GDM1 (cell line): ENCODE results near the gene ABHD2.
A peak's percentile ranks its signal among the peaks of the same experiment; 100 is the strongest.
"Not testable (repeated sequence)": the region's sequence is repeated elsewhere in the genome, so short reads cannot be mapped to it uniquely, and the experiment has no call there.

Experiments
- DNase-seq: peaks from one replicate; lab custom pipeline; 2025; lab: John Stamatoyannopoulos, UW

The ABHD2 gene, protein sequence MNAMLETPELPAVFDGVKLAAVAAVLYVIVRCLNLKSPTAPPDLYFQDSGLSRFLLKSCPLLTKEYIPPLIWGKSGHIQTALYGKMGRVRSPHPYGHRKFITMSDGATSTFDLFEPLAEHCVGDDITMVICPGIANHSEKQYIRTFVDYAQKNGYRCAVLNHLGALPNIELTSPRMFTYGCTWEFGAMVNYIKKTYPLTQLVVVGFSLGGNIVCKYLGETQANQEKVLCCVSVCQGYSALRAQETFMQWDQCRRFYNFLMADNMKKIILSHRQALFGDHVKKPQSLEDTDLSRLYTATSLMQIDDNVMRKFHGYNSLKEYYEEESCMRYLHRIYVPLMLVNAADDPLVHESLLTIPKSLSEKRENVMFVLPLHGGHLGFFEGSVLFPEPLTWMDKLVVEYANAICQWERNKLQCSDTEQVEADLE

DNA sequence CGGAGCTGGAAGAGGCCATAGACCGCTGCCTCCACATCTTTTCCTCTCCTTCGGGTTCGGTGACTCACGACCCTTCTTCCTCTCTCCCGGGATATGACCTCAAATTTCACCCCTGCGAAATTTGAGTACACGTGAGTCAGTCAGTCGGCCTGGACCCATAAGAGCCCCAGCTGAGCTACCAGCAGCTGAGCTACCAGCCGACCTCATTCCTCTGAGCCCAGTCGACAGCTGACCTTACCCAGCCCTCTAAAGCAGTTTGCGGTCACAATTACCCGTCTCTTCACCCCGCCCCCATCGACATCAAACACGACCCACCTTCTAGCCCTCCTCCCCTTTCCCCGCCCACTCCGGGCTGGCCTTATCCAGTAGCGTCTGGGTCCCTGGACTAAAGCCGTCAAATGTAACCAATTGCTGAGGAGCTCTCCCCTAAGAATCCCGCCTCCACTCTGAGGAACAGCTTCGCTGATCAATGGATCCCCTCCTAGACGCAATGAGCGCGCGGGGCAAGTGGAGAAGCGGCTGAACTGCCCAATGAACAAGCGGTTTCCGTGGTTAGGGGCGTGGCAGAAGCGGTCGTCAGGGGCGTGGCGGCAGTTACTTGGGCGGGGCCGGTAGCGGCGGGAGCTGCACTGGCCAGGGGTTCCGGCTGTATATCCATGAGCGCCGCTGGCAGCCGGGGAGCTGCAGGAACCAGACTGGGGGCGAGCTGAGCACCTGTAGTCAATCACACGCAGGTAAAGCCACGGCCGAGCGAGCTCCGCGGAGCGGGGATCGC is at the start of gene ABHD2:
ABHD2 (plus strand) TSS at position 627 of the 775 bp plus-strand sequence. CDS start 27,872 bp downstream, outside the sequence.
- peak; percentile 100 for DNase-seq

DNA sequence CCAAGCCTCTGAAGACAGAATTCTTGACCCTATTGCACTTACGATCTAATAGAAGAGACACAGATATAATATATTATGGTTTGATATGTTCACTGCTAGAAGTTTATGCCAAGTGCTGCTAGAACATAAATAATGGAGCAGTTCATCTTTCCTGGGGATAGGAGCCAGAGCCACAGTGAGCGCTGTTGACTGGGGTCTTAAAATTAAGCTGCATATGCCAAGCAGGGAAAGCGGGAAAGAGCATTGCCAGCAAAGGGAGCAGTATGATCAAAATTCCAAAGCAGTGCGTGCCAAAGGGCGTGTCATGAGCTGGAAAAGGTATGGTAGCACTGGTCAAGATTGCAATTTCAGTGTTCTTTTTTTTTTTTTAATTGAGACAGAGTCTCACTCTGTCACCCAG is 49.1 kb upstream of the ABHD2 start:
- DNase-seq: no peak

DNA sequence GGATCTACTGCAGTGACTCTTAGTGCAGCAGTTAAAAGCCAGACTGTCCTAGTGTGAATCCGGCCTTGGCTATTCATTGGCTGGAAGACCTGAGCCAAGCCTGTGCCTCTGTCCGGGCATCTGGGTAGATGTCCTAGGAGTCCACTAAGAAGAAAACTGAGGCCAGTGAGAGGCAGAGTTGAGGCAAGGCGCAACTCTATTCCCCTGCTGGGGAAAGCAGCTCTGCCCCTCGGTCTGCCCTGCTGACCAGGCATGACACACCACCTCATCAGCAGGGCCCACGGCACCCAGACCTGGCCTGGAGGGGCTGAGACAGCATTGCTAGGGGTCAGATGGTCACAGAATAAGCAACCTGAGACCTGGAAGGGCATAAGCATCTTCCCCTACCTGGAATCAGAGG is 46.7 kb upstream of the ABHD2 start:
- DNase-seq: no peak

DNA sequence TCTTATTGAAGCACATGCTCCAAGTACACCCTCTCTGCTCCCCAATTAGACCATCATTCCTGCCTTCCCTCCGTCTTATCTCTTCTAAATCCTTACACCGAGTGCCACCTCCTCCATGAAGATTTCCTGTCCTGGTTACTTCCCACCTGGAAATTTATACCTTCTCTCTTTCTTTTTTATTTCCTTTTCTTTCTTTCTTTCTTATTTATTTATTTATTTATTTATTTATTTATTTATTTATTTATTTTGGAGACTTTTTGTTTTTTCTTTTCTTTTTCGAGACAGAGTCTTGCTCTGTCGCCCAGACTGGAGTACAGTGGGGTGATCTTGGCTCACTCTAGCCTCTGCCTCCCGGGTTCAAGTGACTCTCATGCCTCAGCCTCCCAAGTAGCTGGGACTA is 45.9 kb upstream of the ABHD2 start:
- no peak for DNase-seq

DNA sequence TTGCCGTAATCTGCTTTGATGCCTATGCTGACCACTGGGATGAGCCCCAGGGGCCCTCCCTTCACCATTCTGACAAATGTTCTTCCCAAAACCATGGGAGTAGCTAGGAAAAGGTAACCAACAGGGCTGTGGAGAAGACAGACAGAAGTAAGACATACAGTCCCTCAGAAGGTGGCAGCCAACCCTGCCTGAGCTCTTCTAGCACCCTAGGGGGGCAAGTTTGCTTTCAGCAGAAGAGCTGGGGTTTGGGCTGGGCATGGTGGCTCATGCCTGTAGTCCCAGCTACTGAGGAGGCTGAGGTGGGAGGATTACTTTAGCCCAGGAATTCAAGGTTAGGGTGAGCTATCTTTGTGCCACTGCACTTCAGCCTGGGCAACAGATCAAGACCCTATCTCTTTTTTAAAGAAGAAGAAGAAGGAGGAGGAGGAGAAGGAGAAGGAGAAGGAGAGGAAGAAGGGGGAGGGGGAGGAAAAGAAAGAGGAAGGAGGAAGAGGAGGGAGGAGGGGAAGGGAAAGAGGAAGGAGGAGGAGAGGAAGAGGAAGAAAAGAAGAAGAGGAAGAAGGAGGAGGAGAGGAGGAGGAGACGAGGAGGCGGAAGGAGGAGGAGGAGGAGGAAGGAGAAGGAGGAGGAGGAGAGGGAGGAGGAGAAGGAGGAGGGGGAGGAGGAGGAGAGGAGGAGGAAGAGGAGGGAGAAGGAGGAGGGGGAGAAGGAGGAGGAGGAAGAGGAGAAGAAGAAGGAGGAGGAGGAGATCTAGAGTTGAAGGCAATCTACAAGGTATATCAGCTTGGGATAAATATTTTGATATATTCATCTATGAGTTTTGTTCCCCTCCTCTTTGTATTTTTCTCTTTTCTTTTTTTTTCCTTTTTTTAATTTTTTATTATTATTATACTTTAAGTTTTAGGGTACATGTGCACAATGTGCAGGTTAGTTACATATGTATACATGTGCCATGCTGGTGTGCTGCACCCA is 44.9 kb upstream of the ABHD2 start:
- DNase-seq: no peak

DNA sequence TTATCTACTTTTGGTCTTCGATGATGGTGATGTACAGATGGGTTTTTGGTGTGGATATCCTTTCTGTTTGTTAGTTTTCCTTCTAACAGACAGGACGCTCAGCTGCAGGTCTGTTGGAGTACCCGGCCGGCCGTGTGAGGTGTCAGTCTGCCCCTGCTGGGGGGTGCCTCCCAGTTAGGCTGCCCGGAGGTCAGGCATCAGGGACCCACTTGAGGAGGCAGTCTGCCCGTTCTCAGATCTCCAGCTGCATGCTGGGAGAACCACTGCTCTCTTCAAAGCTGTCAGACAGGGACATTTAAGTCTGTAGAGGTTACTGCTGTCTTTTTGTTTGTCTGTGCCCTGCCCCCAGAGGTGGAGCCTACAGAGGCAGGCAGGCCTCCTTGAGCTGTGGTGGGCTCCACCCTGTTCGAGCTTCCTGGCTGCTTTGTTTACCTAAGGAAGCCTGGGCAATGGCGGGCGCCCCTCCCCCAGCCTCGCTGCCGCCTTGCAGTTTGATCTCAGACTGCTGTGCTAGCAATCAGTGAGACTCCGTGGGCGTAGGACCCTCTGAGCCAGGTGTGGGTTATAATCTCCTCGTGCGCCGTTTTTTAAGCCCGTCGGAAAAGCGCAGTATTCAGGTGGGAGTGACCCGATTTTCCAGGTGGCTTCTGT is 39.1 kb upstream of the ABHD2 start:
- not testable (repeated sequence) for DNase-seq

DNA sequence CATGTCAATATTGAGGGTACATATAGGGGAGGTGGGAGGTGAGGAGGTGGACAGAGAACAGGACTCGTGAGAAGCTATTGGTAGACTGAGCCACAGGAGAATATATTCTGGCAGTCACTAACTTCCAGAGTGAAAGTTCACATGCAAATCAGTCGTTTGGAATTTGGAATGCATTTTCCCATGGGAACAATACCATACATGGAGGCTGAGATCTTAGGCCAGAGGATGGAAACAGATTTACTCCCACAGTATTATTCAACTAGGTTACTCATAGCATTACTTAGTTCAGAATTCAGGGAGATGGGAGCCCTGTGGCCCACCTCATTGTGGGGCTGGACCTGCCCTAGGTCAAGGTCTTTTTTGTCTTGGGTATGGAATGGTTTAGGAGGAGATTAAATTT is 36.4 kb upstream of the ABHD2 start:
- DNase-seq: no peak

DNA sequence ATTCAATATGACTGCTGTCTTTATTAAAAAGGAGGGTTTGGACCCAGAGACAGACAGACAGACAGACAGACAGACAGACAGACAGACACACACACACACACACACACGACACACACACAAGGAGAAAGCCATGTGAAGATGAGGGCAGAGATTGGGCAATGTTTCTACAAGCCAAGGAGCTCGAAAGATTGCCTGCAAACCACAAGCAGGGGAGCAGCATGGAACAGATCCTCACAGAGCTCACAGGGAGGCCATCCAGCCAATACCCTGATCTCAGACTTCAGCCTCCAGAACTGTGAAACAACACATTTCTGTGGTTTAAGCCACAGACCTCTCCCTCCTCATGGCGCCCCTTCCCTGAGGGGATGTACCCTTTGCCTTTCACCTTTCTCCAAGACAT is 35.8 kb upstream of the ABHD2 start:
- DNase-seq: peak; percentile 25

DNA sequence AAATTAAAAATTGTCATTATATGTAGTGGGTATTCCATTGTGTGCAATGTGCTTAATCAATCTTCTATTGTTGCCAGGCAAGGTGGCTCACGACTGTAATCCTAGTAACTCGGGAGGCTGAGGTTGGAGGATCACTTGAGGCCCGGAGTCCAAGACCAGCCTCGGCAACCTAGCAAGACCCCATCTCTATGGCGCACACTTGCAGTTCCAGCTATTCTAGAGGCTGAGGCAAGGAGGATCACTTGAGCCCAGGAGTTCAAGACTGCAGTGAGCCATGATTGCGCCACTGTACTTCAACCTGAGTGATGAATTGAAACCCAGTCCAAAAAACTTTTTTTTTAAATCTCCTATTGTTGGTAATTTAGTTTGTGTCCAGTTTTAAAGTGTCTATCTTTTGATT is 33.4 kb upstream of the ABHD2 start:
- DNase-seq: no peak

DNA sequence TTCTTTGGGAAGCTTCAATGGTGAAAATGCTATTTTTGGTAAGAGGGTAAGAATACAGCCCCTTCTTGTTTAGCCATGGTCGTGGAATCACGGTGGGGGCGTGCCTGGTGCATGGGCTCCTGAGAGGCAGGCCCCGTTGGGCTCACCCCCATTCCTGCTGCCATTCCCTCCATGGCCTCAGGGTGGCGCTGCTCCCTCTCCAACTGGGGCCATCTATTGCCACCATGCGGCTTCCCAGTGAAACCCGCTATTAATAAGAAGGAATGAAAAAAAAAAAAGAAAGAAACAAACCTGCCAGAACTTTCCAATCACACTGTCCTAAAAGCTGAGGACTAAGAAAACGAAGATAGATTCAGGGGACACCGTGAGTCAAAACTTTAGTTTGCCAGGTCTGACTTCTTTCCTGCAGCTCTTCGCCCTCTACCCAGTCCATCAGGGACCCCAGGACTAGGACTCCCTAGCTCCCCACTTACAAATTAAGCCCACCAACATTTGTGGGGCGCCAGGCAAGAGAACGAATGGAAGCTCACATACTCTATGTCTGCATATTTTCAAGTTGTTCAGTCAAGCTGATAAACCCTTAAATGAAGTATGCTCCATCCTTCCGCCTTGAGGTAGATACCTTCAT is 30.6 kb upstream of the ABHD2 start:
- peak; percentile 67 for DNase-seq

DNA sequence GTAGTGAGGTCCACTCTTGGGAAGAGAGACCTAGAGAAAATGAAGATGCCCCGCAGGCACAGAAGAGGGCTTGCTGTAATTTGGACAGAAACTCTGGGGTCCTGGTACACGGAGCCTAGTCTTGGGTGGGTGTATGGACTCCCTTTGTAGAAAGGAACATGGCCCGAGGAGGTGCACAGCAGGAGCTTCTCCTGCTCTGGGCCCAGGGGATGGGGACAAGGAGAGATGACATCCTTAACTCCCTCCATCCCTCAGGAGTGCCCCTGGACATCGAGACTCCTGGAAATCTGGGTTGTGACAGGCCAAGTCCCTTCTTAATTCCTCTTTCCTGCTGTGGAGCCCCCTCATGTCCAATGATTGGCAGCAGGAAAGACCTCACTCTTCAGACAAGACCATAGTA is 29.9 kb upstream of the ABHD2 start:
- no peak for DNase-seq

DNA sequence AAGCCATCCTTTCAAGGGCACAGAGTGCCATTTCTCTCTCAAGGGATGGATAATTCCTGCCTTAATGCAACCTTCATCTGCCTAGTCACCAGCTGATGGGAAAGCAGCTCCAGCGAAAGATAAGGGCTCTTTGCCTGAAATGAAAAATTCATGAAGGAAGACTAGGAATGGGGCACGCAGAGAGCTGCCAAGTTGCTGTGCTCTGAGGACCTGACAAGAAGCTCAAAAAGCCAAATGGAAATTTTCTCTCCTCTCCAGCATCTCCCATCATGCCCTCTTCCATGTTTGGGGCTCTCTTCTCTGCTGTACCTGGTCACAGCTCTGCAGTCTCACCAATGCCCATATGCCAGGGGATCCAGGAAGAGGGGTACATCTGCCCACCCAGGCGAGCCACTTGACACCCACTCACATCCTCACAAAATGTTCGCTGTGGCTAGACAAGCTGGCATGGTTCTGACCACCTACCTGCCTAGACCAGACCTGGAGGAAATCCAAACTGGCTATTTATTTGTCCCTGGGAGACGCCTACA is 29.3 kb upstream of the ABHD2 start:
- DNase-seq: no peak

DNA sequence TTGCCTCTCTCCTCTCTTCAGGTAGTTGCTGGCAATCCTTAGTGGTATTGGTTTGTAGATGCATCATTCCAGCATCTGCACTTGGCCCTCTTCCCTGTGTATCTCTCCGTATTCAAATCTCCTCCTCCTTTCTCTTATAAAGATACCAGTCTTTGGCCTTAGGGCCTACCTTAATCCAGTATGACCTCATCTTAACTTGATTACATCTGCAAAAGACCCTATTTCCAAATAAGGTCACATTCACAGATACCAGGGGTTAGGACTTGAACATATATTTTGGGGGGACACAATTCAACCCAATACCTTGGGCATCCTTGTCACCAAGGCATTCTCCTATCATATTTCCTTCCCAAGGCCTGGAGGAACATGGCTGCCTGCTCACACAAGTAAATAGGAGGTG is 22.0 kb upstream of the ABHD2 start:
- DNase-seq: no peak

DNA sequence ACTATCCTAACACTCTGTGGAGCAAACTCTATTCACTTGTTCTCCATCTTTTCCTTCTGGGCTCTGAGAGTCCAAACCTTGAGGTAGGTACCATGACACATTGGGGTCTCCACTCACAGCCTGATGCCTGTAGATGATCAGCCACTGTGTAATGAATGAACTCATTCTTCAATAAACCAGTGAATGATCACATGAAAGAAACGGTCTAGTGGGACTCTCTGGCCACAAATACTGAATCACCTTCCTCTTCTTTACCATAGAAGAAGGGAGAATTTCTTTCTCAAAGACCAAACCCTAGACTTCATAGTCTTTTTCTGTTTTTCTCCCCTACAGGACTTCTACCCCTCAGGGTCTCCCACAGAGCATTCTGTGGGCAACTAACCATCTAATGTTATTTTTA is 20.5 kb upstream of the ABHD2 start:
- no peak for DNase-seq

DNA sequence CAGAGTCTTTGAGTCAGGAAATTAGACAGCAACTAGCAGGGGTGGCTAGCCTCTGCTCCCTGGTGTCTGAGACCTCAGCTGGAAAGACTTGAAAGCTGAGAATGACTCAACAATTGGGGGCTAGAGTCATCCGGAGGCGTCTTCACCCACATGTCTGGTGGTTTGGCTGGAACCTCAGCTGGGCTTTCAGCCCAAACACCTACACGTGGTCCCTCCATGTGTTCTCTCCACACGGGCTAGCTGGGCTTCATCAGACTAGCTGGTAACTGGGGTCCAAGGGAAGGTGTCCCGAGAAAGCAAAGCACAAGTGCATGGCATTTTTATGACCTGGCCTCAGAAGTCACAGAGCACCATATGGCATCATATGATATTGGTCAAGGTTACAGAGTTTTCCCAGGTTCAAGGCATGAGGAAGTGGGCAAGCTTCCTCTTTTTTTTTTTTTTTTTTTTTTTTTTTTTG is 19.9 kb upstream of the ABHD2 start:
- DNase-seq: peak; percentile 39

DNA sequence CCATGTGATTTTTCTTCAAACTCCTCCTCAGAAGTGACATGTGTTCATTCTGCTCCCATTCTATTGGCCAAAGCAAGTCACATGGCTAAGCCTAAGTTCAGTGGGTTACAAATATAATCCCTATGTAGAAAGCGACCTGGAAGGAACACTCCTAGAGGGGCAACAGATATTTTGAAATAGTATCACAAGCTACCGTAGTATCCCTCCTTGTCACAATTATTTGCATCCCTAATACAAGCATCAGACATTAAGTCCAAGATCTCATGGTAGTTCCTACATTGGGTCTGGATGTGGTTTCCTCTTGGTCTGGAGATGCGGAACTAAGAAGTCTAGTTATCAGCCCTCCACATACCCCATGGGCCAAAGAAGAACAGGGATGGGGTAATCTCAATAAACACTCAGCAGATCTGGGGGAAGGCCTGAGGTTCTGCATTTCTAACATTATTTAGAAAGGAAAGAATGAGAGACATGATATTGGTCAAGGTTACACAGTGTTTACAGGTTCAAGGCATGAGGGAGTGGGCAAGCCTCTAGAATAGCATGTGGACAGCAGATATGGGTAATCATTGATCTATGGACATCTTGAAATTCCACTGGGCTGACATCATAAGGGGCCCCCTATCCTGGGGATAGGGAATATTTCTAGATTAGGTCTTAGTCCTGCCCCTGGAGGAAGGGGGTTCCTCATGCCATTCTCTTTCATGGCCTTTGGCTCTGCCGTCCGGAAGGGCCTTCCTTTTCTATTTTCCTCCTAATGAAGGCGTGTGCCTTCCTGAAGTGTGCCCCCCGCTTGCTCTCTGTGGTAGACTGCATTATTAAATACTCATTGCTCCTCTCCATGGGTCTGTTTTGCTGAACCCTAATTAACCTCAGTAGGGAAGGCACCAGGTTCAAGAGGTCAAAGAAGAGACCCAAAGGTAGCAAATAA is 17.8 kb upstream of the ABHD2 start:
- peak; percentile 76 for DNase-seq

DNA sequence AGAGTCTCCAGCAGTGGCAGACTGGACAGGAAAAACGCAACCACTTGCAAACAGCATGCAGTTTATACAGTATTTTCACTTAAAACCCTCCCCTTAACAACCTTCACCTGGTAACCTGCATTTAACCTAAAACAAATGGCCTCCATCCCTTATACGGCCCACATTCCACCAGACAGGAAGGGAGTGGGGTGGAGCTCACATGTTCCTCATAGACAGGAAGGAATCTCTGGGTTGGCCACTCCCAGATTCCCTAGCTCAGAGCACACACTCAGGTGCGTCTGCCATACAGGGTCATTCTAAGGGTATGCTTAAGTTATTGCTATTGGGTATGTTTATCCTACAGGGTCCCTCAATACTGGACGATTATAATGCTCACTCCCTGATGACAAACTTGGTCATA is 16.8 kb upstream of the ABHD2 start:
- DNase-seq: no peak

DNA sequence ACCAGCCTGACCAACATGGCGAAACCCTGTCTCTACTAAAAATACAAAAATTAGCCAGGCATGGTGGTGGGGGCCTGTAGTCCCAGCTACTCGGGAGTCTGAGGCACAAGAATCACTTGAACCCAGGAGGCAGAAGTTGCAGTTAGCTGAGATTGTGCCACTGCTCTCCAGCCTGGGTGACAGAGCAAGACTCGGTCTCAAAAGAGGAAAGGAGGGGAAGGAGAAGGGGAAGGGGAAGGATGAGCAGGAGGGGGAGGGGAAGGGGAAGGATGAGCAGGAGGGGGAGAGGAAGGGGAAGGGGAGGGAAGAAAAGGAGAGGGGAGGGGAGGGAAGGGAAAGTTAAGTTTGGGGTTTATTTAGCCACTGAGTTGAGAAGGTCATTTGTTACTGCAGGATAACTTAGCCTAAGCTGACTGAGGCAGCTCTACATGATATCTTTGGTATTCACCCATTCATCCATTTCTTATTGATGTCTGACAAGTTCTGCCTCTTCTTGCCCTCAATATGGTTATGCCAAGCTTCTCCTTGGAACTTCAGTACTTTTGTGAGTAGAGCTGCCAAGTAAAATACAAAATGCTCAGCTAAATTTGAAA is 15.9 kb upstream of the ABHD2 start:
- DNase-seq: no peak

DNA sequence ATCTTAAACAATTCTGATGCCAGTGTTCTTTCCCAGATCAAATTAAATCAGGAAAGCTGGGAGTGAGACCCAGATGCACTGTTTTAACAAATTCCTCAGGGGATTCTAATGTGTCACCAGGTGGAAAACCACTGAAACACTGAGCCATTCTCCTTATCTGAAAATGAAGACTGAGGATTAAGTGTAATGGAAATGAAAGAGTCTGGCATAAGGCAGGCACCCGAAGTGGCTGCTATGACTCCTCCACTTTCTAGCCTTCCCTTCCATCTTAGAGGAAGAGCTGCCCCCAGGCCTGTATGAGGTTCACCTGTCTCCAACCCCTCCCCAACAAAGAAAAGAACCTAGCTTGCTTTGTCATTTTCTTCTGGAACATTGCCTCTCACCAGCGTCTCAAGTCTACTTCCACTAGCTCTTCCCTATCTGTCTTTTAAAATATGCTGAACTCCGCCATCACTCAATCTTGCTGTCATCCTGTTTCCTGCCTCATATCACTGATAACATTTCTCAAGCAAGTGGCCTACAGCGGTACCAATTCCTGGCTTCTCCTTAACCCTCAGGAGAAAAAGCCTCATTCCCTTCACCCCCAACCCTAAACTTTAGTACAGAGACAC is 13.7 kb upstream of the ABHD2 start:
- peak; percentile 67 for DNase-seq
